Heart left ventricle (tissue), 13 donors: ENCODE results near the gene ZRANB1.

Experiments
- CTCF ChIP-seq, 12 donors: fragments of 200-600 bp; sonication (generic) in 4 of 12; IDR thresholded peaks; one replicate each; pipeline versions ENCODE4 v1.5.0 to v1.8.0; 2018 to 2022; ENCODE audit warnings: antibody characterized with exemption in 12 of 12, mild to moderate bottlenecking in 5 of 12
- POLR2A ChIP-seq, 2 donors: fragments of 450-650 bp; IDR thresholded peaks; one replicate each; pipeline ENCODE4 v1.6.1; 2017; ENCODE audit warnings: antibody characterized with exemption in 2 of 2, mild to moderate bottlenecking in 2 of 2, moderate library complexity in 2 of 2
- donor health status: ischemic (EF 13 %, LVEDD 7.1; RV severe dilation, severe dysfunction).
- donor health status: DM: no; HTN: yes; CAD: no.
- donor health status: DM: no; HTN: no; CAD: no.
- donor health status: ischemic (EF 25% LVEDD 6.9; RV normal size, moderate dysfunction).
- donor health status: ischemic (EF 25% LVEDD 5.7; RV mildly dilated, moderate dysfunction).
- donor health status: ischemic (EF 35%, LVEDD 5.7; RV mildly dilated, moderate dysfunction).
- donor health status: nonischemic (EF 11% LVEDD 7.7; RV severe dilation, severe dysfunction).
- donor health status: DM: yes; HTN: yes; CAD: no.
- donor health status: PGD.
- donor health status: ischemic (EF 29% LVEDD 5.4; RV normal size, mild dysfunction).
- donor health status: nonischemic (EF 23%, LVEDD 6.1; RV moderate dilation, normal function).

GRCh38 chr10:124943301-124944092, 1.6 kb downstream of the ZRANB1 start:
- TF ChIP-seq CTCF (IDR thresholded peaks at IDR 0.05) (no peak), POLR2A (IDR thresholded peaks at IDR 0.05) (no peak)
